GM06990 (cell line): ENCODE measurements around the gene YARS1.
"Not testable (repeated sequence)": the region's sequence is repeated elsewhere in the genome, so short reads cannot be mapped to it uniquely, and the experiment has no call there.

Experiments
- DNase-seq: peaks from one replicate; pipeline ENCODE4 v3.0.0-alpha.2; 2011; ENCODE audit not compliant: insufficient read length; ENCODE audit errors: extremely low read depth
- H3K27me3 ChIP-seq: replicated peaks from 2 replicates; pipeline ENCODE4 v1.6.0; 2011; ENCODE audit warnings: low read length; ENCODE audit not compliant: control insufficient read depth, insufficient read depth
- H3K36me3 ChIP-seq: 2 replicates; pipeline ENCODE4 v1.5.1; 2011; ENCODE audit warnings: low read length; ENCODE audit not compliant: control insufficient read depth, insufficient read depth
- H3K4me3 ChIP-seq: replicated peaks from 2 replicates; pipeline ENCODE4 v1.5.1; 2011; ENCODE audit warnings: low read depth, mild to moderate bottlenecking, control low read depth, low read length
- TF ChIP-seq, protein P1 (sequence below): IDR thresholded peaks from 2 replicates; pipeline ENCODE4 v1.5.1; 2011; ENCODE audit warnings: low read length, control low read depth, mild to moderate bottlenecking, inconsistent platforms; ENCODE audit not compliant: insufficient read depth, poor library complexity, severe bottlenecking

YARS1 gene

DNA sequence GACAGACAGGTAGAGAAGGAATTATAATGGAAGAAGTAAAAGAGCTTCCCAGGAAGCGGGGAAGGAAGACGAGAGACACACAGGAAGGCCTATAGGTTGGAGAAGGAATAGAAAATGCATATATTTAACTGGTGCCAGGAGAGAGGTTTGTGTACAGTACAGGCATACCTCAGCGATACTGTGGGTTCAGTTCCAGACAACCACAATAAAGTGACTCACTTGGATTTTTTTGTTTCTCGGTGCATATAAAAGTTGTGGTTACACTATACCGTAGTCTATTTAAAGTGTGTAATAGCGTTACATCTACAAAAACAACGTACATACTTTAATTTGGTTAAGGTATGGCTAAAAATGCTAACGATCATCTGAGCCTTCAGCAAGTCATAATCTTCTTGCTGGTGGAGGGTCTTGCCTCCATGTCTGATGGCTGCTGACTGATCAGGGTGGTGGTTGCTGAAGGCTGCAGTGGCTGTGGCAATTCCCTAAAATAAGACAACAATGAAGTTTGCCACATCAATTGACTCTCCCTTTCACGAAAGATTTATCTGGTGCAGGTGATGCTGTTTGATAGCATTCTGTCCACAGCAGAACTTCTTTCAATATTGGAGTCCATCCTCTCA is 16.0 kb downstream of the YARS1 start:
- DNase-seq: no peak
- Histone ChIP-seq H3K36me3 (peaks cover 8% of the 10 kb centered on the region), H3K27me3 (no peaks in the 10 kb centered on the region), H3K4me3 (no peak overlapping the region)
- TF ChIP-seq, protein P1, sequence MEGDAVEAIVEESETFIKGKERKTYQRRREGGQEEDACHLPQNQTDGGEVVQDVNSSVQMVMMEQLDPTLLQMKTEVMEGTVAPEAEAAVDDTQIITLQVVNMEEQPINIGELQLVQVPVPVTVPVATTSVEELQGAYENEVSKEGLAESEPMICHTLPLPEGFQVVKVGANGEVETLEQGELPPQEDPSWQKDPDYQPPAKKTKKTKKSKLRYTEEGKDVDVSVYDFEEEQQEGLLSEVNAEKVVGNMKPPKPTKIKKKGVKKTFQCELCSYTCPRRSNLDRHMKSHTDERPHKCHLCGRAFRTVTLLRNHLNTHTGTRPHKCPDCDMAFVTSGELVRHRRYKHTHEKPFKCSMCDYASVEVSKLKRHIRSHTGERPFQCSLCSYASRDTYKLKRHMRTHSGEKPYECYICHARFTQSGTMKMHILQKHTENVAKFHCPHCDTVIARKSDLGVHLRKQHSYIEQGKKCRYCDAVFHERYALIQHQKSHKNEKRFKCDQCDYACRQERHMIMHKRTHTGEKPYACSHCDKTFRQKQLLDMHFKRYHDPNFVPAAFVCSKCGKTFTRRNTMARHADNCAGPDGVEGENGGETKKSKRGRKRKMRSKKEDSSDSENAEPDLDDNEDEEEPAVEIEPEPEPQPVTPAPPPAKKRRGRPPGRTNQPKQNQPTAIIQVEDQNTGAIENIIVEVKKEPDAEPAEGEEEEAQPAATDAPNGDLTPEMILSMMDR: no peak

DNA sequence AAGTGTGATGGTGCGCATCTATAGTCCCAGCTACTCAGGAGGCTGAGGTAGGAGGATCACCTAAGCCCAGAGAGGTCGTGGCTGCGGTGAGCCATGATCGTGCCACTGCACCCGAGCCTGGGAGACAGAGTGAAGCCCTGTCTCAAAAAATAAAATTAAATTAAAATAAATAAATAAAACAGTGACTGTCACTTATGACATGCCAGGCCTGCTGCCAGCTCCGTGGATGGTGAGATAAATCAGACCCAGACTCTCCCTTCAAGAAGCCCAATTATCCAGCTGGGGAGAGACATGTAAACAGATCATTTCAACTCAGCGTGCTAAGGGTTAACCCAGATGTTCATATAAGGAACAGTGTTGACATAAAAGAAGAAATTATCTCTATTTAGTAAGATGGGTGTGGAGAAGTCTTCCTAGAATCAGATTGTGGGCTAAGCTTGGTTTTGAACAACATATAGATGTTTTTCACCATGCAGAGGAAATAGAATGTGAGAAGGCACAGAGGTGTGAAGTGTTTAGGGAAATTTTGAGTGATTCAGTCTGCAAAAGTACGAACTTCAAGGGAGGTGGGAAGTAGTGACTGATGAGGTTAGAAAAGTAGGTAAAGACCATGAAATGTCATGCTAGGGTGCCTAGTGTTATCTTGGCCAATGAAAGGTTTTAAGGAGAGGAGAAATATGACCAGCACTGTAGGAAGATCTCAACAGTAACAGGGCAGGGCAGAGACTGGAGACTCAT is 18.3 kb downstream of the YARS1 start:
- TF ChIP-seq, protein P1: no peak
- DNase-seq: no peak
- Histone ChIP-seq H3K36me3 (peaks cover 5% of the 10 kb centered on the region), H3K27me3 (no peaks in the 10 kb centered on the region), H3K4me3 (no peak overlapping the region)

DNA sequence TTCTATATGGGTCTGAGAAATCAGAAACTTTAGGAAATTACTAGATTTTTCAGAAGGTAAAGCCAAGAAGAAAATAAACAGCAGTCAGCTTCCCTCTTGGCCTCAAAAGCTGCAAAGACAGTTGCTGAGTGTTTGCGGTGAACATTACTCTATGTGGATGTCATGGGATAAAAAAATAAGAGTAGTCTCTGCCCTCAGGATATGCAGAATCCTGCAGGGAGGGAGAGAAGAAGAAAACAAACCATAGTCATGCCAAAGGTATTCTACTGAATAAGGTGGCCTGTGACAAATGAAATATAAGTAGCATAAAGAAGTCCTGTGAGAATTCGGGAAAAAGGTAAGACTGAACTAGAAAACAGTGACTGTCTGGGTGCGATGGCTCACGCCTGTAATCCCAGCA is 19.0 kb downstream of the YARS1 start:
- no peak for DNase-seq
- Histone ChIP-seq H3K27me3 (no peaks in the 10 kb centered on the region), H3K4me3 (no peak overlapping the region), H3K36me3 (peaks cover 5% of the 10 kb centered on the region)
- TF ChIP-seq, protein P1: no peak

DNA sequence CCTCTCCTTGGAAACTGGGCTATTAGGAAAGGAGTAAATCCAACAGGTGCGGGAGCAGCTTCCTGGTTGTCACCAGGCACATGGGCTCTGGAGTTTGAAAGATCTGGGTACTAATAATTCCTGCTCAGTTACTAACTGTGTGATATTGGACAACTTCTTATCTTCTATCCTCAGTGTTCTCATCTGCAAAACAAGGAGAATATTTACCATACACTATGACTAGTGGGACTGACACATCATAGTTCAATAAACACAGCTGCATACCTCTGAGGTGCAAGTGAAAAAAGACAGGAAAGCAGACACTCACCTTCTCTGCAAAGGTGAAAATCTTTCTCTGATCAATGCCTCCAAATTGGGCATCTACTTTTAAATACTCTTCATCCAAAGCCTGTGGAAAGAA is 19.7 kb downstream of the YARS1 start:
- TF ChIP-seq, protein P1: no peak
- H3K36me3 ChIP-seq: peaks cover 5% of the 10 kb centered on the region
- DNase-seq: no peak
- H3K4me3 ChIP-seq: no peak overlapping the region
- no peaks in the 10 kb centered on the region for H3K27me3 ChIP-seq

DNA sequence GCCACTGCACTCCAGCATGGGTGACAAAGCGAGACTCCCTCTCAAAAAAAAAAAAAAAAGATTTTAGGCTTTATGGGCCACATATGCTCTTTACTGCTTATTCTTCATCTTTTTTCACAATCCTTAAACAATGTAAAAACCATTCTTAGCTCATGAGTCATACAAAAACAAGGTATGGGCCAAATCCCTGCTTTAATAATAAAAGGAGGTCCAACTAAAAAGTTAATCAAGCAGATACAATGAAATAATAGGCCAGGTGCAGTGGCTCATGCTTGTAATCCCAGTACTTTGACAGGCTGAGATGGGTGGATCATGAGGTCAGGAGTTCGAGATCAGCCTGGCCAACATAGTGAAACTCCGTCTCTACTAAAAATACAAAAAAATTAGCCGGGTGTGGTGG is 21.4 kb downstream of the YARS1 start:
- H3K4me3 ChIP-seq, H3K27me3 ChIP-seq, DNase-seq, H3K36me3 ChIP-seq: not testable (repeated sequence)

DNA sequence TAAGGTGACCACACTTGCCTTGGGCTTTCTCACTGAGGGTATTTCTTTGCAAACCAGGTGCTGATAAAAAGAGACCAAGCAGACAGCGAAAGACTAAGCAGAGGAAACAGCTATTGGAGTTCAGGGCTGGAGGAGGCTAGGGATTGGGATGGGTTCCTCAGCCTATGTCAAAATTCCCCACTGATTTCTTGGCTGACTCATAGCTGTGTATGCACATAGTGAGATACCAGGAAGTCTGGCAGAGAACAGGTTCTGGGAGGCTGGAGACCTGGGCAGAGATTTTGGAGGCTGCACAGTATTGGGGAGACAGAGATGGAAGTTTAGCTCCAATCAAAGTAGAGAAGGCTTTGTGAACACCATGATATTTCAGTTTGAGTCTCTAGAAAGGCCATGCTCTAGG is 25.3 kb downstream of the YARS1 start:
- Histone ChIP-seq H3K36me3 (peaks cover 12% of the 10 kb centered on the region), H3K27me3 (no peaks in the 10 kb centered on the region), H3K4me3 (no peak overlapping the region)
- no peak for DNase-seq
- TF ChIP-seq, protein P1: no peak

DNA sequence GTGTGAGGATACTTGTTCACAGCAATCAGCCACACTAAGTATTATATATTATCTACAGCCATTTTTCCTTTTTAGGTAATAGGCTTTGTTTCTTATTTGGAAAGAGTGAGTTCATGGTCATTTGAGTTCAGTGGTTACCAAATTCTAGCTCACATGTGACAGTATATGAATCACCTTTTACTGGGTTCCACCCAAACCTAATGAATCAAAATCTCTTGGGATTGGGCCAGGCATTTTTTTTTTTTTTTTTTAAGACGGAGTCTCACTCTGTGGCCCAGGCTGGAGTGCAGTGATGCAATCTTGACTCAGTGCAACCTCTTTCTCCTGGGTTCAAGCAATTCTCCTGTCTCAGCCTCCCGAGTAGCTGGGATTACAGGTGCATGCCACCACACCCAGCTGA is 27.8 kb downstream of the YARS1 start:
- not testable (repeated sequence) for DNase-seq
- peaks cover 13% of the 10 kb centered on the region for H3K36me3 ChIP-seq

More for the DNA sequence above, 27.8 kb downstream of the YARS1 start:
- not testable (repeated sequence) for H3K4me3 ChIP-seq, H3K27me3 ChIP-seq
